ENCODE measurements around the gene TIFAB.

TIFAB gene

GRCh38 chr5:135399794-135400542 lies 52.2 kb downstream of the TIFAB start:
- peak in 1 of 42 donors; percentile 35 for DNase-seq
- intact Hi-C loops (cut with DNase I), result no loop called here

GRCh38 chr5:135398855-135399793 lies 53.0 kb downstream of the TIFAB start, which contains the start of gene MACROH2A1:
Gene MACROH2A1 (minus strand): TSS chr5:135399231. CDS start chr5:135389093, 10,138 bp downstream.
- intact Hi-C loops (cut with DNase I), result no loop called here
- peak; percentile 67 to 96 (median 91) for DNase-seq

- peak in 9 of 42 donors; percentile 18 to 56 (median 30) for DNase-seq
- intact Hi-C loops (cut with DNase I), result no loop called here
These were observed 53.8 kb downstream of the TIFAB start for GRCh38 chr5:135398160-135398854.

Measured in head of caudate nucleus (tissue), 42 donors.